Smooth muscle cell (in vitro differentiated cells): ENCODE measurements around the gene NFKBIZ. TPM values are rescaled to one million over a fixed set of nuclear protein-coding genes. Genes with fewer than 3 reads are reported as not detected.

ENCODE experiments used
- DNase-seq: peaks from one replicate; lab custom pipeline; 2025; ENCODE audit not compliant: unreplicated experiment; lab: John Stamatoyannopoulos, UW
- H2AFZ ChIP-seq: fragments of 200-600 bp; sonication (generic); 2 replicates; pipeline ENCODE4 v1.6.0; 2016; ENCODE audit warnings: antibody characterized with exemption, low read depth, mild to moderate bottlenecking
- H3F3A ChIP-seq: fragments of 200-600 bp; sonication (generic); 2 replicates; pipeline ENCODE4 v1.6.0; 2017; ENCODE audit warnings: antibody characterized with exemption, low read depth
- H3K27ac ChIP-seq: fragments of 200-600 bp; sonication (generic); 2 replicates; pipeline ENCODE4 v1.5.1; 2016; ENCODE audit warnings: low read depth, mild to moderate bottlenecking
- H3K27me3 ChIP-seq: fragments of 200-600 bp; sonication (generic); 2 replicates; pipeline ENCODE4 v1.6.1; 2016; ENCODE audit warnings: low read depth, mild to moderate bottlenecking
- H3K36me3 ChIP-seq: fragments of 200-600 bp; sonication (generic); 2 replicates; pipeline ENCODE4 v1.5.1; 2016; ENCODE audit warnings: low read depth
- H3K4me1 ChIP-seq: fragments of 200-600 bp; sonication (generic); 2 replicates; pipeline ENCODE4 v1.5.1; 2016; ENCODE audit warnings: low read depth
- H3K4me2 ChIP-seq: fragments of 200-600 bp; sonication (generic); 2 replicates; pipeline ENCODE4 v1.6.0; 2016; ENCODE audit warnings: mild to moderate bottlenecking
- H3K4me3 ChIP-seq: fragments of 200-600 bp; sonication (generic); 2 replicates; pipeline ENCODE4 v1.5.1; 2016; ENCODE audit warnings: mild to moderate bottlenecking
- H3K79me2 ChIP-seq: fragments of 200-600 bp; sonication (generic); 2 replicates; pipeline ENCODE4 v1.6.0; 2016; ENCODE audit warnings: low read depth, mild to moderate bottlenecking
- H3K9ac ChIP-seq: fragments of 200-600 bp; sonication (generic); 2 replicates; pipeline ENCODE4 v1.6.0; 2016; ENCODE audit warnings: low read depth
- H3K9me3 ChIP-seq: fragments of 200-600 bp; sonication (generic); replicated peaks from 2 replicates; pipeline ENCODE4 v1.5.1; 2016; ENCODE audit warnings: low read depth
- H4K20me1 ChIP-seq: fragments of 200-600 bp; sonication (generic); 2 replicates; pipeline ENCODE4 v1.6.0; 2016; ENCODE audit warnings: low read depth
- WGBS: methylation state at CpG from one replicate; pipeline ENCODE4 v1.1.7; 2016; ENCODE audit warnings: low lambda C conversion rate; 5-methylcytosine and 5-hydroxymethylcytosine counted together
- polyA plus RNA-seq: library from polyadenylated mRNA; unstranded; fragments of >200 nt; fragmentation: Nextera tagmentation; extraction: Ambion mirVana; gene quantifications from 2 replicates; pipeline ENCODE4 v1.2.1, GENCODE V29; 2016
- total RNA-seq: library from RNA; depleted of rRNA; stranded (reverse); fragments of >200 nt; gene quantifications from 2 replicates; pipeline ENCODE4 v1.2.3, GENCODE V29; 2014
- TF ChIP-seq, protein P1 (sequence below): fragments of 200-600 bp; sonication (generic); IDR thresholded peaks from 2 replicates; pipeline ENCODE4 v1.5.1; 2017; ENCODE audit warnings: borderline replicate concordance, mild to moderate bottlenecking, antibody characterized with exemption; ENCODE audit not compliant: insufficient read depth, poor library complexity, severe bottlenecking

Gene NFKBIZ, protein sequence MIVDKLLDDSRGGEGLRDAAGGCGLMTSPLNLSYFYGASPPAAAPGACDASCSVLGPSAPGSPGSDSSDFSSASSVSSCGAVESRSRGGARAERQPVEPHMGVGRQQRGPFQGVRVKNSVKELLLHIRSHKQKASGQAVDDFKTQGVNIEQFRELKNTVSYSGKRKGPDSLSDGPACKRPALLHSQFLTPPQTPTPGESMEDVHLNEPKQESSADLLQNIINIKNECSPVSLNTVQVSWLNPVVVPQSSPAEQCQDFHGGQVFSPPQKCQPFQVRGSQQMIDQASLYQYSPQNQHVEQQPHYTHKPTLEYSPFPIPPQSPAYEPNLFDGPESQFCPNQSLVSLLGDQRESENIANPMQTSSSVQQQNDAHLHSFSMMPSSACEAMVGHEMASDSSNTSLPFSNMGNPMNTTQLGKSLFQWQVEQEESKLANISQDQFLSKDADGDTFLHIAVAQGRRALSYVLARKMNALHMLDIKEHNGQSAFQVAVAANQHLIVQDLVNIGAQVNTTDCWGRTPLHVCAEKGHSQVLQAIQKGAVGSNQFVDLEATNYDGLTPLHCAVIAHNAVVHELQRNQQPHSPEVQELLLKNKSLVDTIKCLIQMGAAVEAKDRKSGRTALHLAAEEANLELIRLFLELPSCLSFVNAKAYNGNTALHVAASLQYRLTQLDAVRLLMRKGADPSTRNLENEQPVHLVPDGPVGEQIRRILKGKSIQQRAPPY
- total RNA-seq = 236 and 307 TPM in 2 replicates
- polyA plus RNA-seq = 269 and 306 TPM in 2 replicates

DNA sequence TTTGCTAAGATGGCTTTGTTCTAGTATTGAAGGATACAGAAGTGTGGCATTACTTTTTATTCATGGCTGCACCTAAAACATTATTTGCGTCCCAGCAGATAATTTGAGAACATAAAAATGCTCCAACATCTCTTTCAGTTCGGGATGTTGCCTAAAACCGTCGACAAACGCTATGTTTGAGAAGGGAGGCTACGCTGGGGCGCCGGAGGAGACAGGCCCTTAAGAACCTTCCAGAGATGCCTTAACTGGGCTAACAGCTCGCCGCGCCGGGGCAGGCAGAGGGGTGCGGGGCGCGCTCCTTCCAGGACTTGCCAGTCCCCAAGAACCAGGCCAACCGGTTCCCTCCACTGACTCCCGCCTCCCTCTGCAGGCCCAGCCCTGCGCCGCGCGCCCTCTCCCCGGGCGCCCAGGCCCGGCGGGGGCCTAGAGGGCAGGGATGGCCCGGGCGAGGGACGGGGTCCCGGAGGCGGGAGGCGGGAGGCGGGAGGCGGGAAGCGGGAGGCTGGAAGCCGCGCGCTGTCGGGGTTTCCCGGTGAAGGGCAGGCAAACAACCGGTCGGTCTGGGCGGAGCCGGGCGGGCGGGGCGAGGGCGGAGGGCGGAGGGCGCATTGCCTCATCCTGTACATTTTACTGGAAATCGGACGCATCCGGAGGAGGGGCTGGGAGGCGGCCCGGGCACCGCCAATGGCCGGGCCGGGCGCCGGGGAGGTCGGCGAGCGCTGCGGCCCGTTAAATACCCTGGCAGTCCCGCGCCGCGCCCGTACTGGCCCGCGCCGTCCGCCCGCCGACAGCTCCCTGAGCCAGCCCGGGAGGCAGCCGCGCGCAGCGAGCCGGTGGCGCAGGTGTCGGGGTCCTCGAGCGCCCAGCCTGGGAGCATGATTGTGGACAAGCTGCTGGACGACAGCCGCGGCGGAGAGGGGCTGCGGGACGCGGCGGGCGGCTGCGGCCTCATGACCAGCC, at the start of gene NFKBIZ:
Gene NFKBIZ (plus strand): TSS at position 761 of the 960 bp plus-strand sequence. CDS start 115 bp downstream, at position 876.
- H3K4me2 ChIP-seq = peak within 1 kb of the TSS; percentile 91
- WGBS = 3% methylated on average over 46 of the region's 95 CpGs
- H3F3A ChIP-seq = peaks cover 48% of the 10 kb centered on the region
- no peaks in the 10 kb centered on the region for H3K9me3 ChIP-seq
- no peaks in the 10 kb centered on the region for H3K27me3 ChIP-seq
- H3K79me2 ChIP-seq = peaks cover 55% of the 10 kb centered on the region
- peaks cover 47% of the 10 kb centered on the region for H4K20me1 ChIP-seq
- H3K4me3 ChIP-seq = peak within 1 kb of the TSS; percentile 96
- H3K9ac ChIP-seq = peak within 1 kb of the TSS; percentile 99
- peak; percentile 92 for DNase-seq
- peak within 1 kb of the TSS; percentile 12 for H2AFZ ChIP-seq
- peaks cover 14% of the 10 kb centered on the region for H3K4me1 ChIP-seq
- peaks cover 19% of the 10 kb centered on the region for H3K36me3 ChIP-seq
- H3K27ac ChIP-seq = peak within 1 kb of the TSS; percentile 97
- TF ChIP-seq, protein P1, sequence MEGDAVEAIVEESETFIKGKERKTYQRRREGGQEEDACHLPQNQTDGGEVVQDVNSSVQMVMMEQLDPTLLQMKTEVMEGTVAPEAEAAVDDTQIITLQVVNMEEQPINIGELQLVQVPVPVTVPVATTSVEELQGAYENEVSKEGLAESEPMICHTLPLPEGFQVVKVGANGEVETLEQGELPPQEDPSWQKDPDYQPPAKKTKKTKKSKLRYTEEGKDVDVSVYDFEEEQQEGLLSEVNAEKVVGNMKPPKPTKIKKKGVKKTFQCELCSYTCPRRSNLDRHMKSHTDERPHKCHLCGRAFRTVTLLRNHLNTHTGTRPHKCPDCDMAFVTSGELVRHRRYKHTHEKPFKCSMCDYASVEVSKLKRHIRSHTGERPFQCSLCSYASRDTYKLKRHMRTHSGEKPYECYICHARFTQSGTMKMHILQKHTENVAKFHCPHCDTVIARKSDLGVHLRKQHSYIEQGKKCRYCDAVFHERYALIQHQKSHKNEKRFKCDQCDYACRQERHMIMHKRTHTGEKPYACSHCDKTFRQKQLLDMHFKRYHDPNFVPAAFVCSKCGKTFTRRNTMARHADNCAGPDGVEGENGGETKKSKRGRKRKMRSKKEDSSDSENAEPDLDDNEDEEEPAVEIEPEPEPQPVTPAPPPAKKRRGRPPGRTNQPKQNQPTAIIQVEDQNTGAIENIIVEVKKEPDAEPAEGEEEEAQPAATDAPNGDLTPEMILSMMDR = no peak

DNA sequence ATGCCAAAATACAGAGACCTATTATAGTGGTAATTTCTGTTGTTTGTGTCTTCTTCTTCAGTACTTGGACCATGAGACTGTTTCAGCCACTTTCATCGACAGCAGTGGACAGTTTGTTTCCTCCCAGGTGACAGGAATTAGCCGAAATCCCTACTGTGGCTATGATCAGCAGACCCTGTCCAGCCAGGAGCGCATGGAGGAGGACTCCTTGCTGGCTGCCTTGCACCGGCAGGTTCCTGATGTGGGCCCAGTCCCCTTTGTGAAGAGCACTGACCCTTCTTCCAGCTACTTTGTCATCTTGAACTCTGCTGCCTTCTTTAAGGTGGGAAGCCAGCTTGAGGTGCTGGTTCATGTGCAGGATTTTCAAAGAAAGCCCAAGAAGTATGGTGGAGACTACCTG, 48.1 kb upstream of the NFKBIZ start:
- WGBS = 98% methylated on average over 4 of the region's 4 CpGs
- H3K36me3 ChIP-seq = peaks cover 6% of the 10 kb centered on the region
- peaks cover 3% of the 10 kb centered on the region for H3F3A ChIP-seq

DNA sequence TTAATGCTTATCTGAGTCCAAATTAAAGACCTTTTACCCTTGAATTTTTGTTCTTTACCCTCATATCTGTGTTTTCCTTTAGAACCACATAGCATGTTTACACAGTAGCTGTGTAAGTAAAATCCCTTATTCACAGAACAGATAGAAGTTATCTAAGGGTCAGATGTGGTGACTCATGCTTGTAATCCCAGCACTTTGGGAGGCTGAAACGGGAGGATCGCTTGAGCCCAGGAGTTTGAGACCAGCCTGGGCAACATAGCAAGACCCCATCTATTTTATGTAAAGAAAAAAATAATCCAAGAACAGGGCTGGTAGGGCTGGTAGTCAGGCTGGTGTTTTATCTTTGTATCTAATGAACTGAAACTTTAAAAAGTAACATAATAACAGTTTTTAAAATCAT, 47.1 kb upstream of the NFKBIZ start:
- Histone ChIP-seq H3K9me3 (no peaks in the 10 kb centered on the region), H3K36me3 (peaks cover 10% of the 10 kb centered on the region), H3K4me2 (no peak overlapping the region), H3K27me3 (no peaks in the 10 kb centered on the region), H3K9ac (no peak overlapping the region), H3K4me1 (no peaks in the 10 kb centered on the region), H3K4me3 (no peak overlapping the region), H2AFZ (no peak overlapping the region), H3K79me2 (peaks cover 9% of the 10 kb centered on the region), H3F3A (peaks cover 3% of the 10 kb centered on the region), H3K27ac (no peak overlapping the region), H4K20me1 (no peaks in the 10 kb centered on the region)
- no peak for DNase-seq
- TF ChIP-seq, protein P1 = no peak
- WGBS = 80% methylated on average over 2 of the region's 2 CpGs

More for the DNA sequence above, 48.1 kb upstream of the NFKBIZ start:
- Histone ChIP-seq H3K79me2 (peaks cover 9% of the 10 kb centered on the region), H3K27ac (no peak overlapping the region), H3K9ac (no peak overlapping the region), H4K20me1 (no peaks in the 10 kb centered on the region), H2AFZ (no peak overlapping the region), H3K4me1 (no peaks in the 10 kb centered on the region), H3K4me2 (no peak overlapping the region), H3K9me3 (no peaks in the 10 kb centered on the region), H3K27me3 (no peaks in the 10 kb centered on the region), H3K4me3 (no peak overlapping the region)
- TF ChIP-seq, protein P1 = no peak
- no peak for DNase-seq
